ENCODE measurements around the gene FGF11.

FGF11 gene

DNA sequence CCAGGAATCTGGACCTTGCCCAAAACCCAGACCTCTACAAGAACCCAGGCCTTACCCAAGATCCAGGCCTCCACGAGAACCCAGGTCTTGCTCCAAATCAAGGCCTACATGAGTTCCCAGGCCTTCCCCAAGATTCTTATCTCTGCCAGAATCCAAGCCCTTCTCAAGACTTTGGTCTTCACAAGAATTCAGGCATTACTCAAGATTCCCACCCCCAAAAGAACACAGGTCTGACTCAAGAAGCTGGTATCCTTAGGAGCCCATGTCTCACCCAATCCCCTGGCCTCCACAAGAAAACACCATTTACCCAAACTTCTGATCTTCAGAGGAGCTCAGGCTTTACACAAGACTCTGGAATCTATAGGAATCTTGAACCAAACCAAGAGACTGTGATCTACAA lies 8.1 kb upstream of the FGF11 start:
- no peak for DNase-seq (ENCODE audit: low read depth)

- no peak for DNase-seq (ENCODE audit: low read depth)
Measured at GRCh38 chr17:7432296-7432695, 7.0 kb upstream of the FGF11 start.

GRCh38 chr17:7435676-7436555 lies 3.4 kb upstream of the FGF11 start:
- DNase-seq (ENCODE audit: low read depth): peak; percentile 51

- DNase-seq (ENCODE audit: low read depth): peak; percentile 88
Measured at GRCh38 chr17:7436556-7437368, 2.5 kb upstream of the FGF11 start.

- DNase-seq (ENCODE audit: low read depth): no peak
Measured at GRCh38 chr17:7437369-7437863, 1.9 kb upstream of the FGF11 start.

- DNase-seq (ENCODE audit: low read depth): peak; percentile 62
Measured at GRCh38 chr17:7437950-7438614, 1.2 kb upstream of the FGF11 start.

DNA sequence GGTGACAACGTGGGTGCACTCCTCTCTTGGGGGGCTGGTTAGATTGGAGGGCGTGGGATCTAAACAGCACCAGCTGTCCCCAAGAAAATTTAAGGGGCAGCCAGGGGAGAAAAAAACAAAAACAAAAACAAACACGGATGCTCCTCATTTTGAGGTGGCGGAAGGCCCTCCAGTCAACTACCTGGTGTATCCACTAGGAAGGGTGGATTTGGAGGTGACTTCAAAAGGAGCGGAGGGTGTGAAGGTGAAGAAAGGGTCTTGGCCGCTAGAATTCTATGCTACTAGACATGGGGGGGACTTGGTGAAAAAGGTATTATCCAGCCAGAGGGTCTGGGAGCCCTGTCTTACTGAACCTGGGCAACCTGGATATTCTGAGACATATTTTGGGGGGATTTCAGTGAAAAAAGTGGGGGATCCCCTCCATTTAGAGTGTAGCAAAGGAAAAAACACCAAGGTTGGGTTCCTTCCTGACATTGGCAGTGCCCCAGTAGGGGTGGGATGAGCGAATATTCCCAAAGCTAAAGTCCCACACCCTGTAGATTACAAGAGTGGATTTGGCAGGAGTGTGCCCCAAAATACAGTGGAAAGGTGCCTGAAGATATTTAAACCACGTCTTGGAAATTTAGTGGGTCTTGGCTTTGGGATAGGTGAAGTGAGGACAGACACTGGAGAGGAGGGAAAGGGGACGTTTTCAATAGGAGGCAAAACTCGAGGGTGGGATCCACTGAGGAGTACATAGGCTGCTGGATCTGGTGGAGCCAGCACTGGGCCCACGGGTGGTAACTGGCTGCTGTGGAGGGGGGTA lies 454 bp upstream of the FGF11 start:
- DNase-seq (ENCODE audit: low read depth): no peak

DNA sequence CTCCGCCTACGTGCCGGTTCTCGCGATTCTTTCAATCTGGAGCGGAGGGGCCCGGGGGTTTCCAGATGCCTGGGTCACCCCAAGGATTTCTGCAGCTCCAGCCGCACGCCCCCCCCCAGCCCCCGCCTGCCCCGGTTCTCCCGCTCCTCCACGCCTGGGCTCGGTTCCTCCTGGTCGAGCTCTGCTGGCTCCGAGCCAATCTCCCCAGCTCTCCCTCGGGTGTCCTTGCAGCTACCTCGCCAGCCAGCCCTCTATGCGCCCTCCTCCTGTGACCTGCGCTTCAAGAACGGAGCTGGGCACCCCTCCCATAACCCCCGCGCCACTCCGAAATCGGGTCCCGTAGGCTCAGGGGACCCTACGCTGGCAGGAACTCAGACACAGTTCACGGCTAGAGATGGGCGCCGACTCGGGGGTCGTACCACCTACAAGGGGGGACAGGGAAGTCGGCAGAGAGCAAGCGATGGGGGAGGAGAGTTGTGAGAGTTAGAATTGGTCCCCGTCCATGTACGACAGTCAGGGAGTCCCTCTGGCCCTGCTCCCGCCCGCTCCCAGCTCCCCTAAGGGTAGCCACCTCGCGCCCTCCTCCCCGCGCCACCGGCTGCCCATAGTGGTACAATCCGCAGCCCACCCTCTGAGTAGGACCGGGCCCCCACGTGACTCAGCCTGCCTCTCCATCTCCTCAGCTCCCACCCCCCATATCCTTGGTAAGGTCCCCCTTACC lies 961 bp downstream of the FGF11 start:
- DNase-seq (ENCODE audit: low read depth): no peak

DNA sequence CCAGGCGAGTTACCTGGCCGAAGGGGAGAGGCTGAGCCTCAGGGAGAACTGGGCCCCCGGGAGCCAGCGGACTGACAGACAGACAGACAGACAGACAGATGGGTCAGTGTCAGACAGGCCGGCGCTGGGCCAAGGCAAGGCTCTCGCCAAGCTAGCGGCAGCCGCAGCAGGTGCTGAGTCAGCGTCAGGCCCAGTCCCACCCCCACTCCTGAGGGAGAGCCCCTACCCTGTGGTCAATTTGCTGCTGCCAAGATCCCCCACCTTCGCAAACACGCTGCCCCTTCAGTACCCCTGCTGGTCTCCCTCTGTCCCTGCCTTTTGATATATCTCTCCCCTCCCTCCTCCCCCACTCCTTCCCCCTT lies 1.5 kb downstream of the FGF11 start:
- no peak for DNase-seq (ENCODE audit: low read depth)

- DNase-seq (ENCODE audit: low read depth): no peak
Measured at GRCh38 chr17:7441266-7441665, 2.0 kb downstream of the FGF11 start.

DNA sequence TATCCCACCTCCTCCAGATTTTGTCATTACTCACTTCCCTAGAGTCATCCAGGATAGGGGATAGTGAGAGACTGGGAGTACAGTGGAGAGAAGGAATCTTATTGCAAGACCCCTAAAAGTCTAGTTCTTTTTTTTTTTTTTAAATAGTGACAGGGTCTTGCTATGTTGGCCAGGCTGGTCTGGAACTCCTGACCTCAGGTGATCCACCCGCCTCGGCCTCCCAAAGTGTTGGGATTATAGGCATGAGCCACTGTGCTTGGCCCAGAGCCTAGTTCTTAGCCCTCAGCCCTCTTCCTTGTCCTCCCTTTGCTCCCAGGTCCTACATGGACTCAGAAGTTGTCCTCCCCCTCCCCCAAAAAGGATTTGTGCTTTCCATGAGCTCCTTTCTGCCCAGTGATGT lies 2.8 kb downstream of the FGF11 start:
- DNase-seq (ENCODE audit: low read depth): no peak

GRCh38 chr17:7443499-7444485 lies 4.5 kb downstream of the FGF11 start:
- no peak for DNase-seq (ENCODE audit: low read depth)

GRCh38 chr17:7444682-7445618 lies 5.6 kb downstream of the FGF11 start, which contains the start of gene CHRNB1:
Gene CHRNB1 (plus strand): TSS chr17:7445061. CDS start chr17:7445128, 67 bp downstream.
- DNase-seq (ENCODE audit: low read depth): no peak

GRCh38 chr17:7445619-7445968 lies 6.3 kb downstream of the FGF11 start:
- no peak for DNase-seq (ENCODE audit: low read depth)

DNA sequence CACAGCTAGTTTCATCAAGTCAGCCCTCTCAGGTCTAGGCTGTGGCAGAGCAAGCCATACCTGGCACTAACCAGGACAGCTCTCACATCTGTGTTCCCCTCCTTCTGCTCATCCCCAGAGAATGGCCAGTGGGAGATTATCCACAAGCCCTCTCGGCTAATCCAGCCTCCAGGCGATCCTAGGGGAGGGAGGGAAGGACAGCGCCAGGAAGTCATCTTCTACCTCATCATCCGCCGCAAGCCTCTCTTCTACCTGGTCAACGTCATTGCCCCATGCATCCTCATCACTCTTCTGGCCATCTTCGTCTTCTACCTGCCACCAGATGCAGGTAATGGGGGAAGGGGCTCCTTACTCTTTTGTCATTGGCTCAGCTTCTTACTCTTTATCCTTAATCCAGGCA lies 9.1 kb downstream of the FGF11 start:
- DNase-seq (ENCODE audit: low read depth): no peak

GRCh38 chr17:7459961-7460545 lies 20.7 kb downstream of the FGF11 start:
- no peak for DNase-seq (ENCODE audit: low read depth)

DNA sequence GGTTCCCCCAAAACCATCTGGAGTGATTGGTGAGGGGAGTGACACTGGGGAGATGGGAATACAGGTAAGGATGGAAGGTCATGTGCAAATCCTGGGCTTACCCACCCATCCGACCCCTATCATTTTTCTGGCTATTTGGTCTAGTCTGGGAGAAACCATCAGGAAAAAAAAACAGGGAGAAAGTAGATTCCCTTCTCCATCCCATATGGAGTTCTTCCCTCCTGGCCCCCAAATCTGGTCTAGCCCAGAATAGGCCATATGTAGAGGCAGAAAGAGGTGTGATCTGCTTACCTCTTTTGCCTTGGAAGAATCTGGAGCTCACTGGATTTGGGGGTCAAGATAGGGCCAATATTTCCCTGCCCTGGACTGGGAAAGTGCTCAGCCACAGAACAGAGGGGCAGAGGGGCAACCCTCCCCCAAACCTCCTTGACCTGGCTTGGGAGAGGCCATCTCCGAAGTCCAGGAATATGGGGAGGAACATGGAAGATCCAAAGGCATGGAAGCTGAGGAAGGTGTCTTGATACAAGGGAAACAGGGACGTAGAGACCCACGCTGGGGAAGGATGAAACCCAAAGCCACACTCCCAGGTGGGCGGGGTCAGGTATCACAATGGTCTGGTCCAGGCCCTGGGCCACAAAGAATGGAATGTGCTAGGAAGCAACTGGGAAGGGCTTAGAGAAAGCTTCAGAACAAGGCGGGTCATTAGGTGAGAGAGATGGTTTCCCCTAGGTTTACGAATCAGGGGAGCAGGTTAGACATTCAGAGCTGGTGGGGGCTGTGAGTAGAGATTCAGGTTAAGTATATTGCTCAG lies 21.7 kb downstream of the FGF11 start:
- no peak for DNase-seq (ENCODE audit: low read depth)
